Measurements from ENCODE around the gene SCAF4.

DNA sequence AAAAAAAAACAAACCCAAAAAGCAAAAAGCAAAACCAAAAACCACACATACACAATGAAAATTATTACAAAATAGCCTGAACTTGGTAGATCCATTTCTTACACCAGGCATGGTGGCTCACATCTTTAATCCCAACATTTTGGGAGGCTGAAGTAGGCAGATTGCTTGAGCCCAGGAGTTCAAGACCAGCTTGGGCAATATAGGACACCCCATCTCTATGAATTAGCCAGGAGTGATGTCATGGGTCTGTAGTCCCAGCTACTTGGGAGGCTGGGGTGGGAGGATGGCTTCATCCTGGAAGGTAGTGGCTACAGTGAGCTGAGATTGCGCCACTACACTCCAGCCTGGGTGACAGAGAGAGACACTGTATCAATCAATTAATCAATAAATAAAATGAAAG lies 42.1 kb upstream of the SCAF4 start:
- TF ChIP-seq, protein P1, sequence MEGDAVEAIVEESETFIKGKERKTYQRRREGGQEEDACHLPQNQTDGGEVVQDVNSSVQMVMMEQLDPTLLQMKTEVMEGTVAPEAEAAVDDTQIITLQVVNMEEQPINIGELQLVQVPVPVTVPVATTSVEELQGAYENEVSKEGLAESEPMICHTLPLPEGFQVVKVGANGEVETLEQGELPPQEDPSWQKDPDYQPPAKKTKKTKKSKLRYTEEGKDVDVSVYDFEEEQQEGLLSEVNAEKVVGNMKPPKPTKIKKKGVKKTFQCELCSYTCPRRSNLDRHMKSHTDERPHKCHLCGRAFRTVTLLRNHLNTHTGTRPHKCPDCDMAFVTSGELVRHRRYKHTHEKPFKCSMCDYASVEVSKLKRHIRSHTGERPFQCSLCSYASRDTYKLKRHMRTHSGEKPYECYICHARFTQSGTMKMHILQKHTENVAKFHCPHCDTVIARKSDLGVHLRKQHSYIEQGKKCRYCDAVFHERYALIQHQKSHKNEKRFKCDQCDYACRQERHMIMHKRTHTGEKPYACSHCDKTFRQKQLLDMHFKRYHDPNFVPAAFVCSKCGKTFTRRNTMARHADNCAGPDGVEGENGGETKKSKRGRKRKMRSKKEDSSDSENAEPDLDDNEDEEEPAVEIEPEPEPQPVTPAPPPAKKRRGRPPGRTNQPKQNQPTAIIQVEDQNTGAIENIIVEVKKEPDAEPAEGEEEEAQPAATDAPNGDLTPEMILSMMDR (IDR thresholded peaks at IDR 0.05): no peak
- no peak for TF ChIP-seq EZH2 (IDR thresholded peaks at IDR 0.05; ENCODE audit: borderline replicate concordance, insufficient read depth, low read depth, low read length, poor library complexity, severe bottlenecking)
